ENCODE results near the gene MESD. TPM values are rescaled to one million over a fixed set of nuclear protein-coding genes. Genes with fewer than 3 reads are reported as not detected.

Gene MESD
- total RNA-seq, 6 experiments from 2014 or later: 10.8 to 16.7 (median 14.6) TPM

- Histone ChIP-seq H3K36me3 (no peaks in the 10 kb centered on the region), H3K9me3 (no peaks in the 10 kb centered on the region), H3K27me3 (no peaks in the 10 kb centered on the region), H3K4me3 (no peak overlapping the region), H3K27ac (no peak overlapping the region), H3K4me1 (peaks cover 0 to 13% (median 6%) of the 10 kb centered on the region in 4 donors)
- WGBS (ENCODE audit: insufficient coverage, low coverage, low lambda C conversion rate, missing lambda C conversion rate): no CpG with 5 or more reads among the region's 2 CpGs
- DNase-seq (no peak), ATAC-seq (no peak)
- no peak for TF ChIP-seq POLR2A (IDR thresholded peaks at IDR 0.05)
- no peak for TF ChIP-seq CTCF (IDR thresholded peaks at IDR 0.05)
- intact Hi-C loops (cut with DNase I): no loop called here
These were observed 23.0 kb upstream of the MESD start for GRCh38 chr15:81012588-81012987.

- ATAC-seq: no peak
- Histone ChIP-seq H3K27ac (no peak overlapping the region), H3K27me3 (no peaks in the 10 kb centered on the region), H3K4me1 (peaks cover 0 to 17% (median 6%) of the 10 kb centered on the region in 4 donors), H3K4me3 (no peak overlapping the region), H3K9me3 (no peaks in the 10 kb centered on the region), H3K36me3 (no peaks in the 10 kb centered on the region)
- intact Hi-C loops (cut with DNase I): no loop called here
- DNase-seq: no peak
- no peak for TF ChIP-seq POLR2A (IDR thresholded peaks at IDR 0.05)
- TF ChIP-seq CTCF (IDR thresholded peaks at IDR 0.05): no peak
These were observed 22.0 kb upstream of the MESD start for GRCh38 chr15:81011593-81011992.

GRCh38 chr15:81010086-81010485, 20.5 kb upstream of the MESD start:
- no peak overlapping the region for H3K4me3 ChIP-seq
- DNase-seq: no peak
- TF ChIP-seq CTCF (IDR thresholded peaks at IDR 0.05): no peak
- TF ChIP-seq POLR2A (IDR thresholded peaks at IDR 0.05): no peak
- peaks cover 0 to 28% (median 12%) of the 10 kb centered on the region in 4 donors for H3K4me1 ChIP-seq
- H3K36me3 ChIP-seq: no peaks in the 10 kb centered on the region
- intact Hi-C loops (cut with DNase I): no loop called here
- no peaks in the 10 kb centered on the region for H3K9me3 ChIP-seq
- no peak for ATAC-seq
- H3K27me3 ChIP-seq: no peaks in the 10 kb centered on the region
- no peak overlapping the region for H3K27ac ChIP-seq
- 78% methylated on average over 4 of the region's 4 CpGs for WGBS (ENCODE audit: insufficient coverage, low coverage, low lambda C conversion rate, missing lambda C conversion rate)

GRCh38 chr15:81008312-81008711, 18.7 kb upstream of the MESD start:
- Histone ChIP-seq H3K4me3 (no peak overlapping the region), H3K9me3 (no peaks in the 10 kb centered on the region), H3K27me3 (no peaks in the 10 kb centered on the region), H3K27ac (no peak overlapping the region), H3K4me1 (peaks cover 0 to 41% (median 12%) of the 10 kb centered on the region in 4 donors), H3K36me3 (no peaks in the 10 kb centered on the region)
- DNase-seq (no peak), ATAC-seq (no peak)
- TF ChIP-seq POLR2A (IDR thresholded peaks at IDR 0.05) (no peak), CTCF (IDR thresholded peaks at IDR 0.05) (no peak)
- intact Hi-C loops (cut with DNase I): no loop called here
- WGBS (ENCODE audit: insufficient coverage, low coverage, low lambda C conversion rate, missing lambda C conversion rate): 31% methylated on average over 1 of the region's 2 CpGs

Data from right lobe of liver (tissue), 6 donors.